H9 (cell line): ENCODE measurements around the gene ZBTB20. TPM values are rescaled to one million over a fixed set of nuclear protein-coding genes. Genes with fewer than 3 reads are reported as not detected.

Experiments used
- DNase-seq: peaks from one replicate; pipeline ENCODE4 v3.0.0-alpha.2; 2017
- H2AFZ ChIP-seq: one replicate; pipeline ENCODE4 v1.6.1; 2013; ENCODE audit warnings: mild to moderate bottlenecking, low read length, control low read depth, moderate library complexity
- H2AK5ac ChIP-seq: 2 replicates; pipeline ENCODE4 v1.6.1; 2013; ENCODE audit warnings: low read length, control low read depth, mixed read lengths; ENCODE audit not compliant: insufficient read length
- H2BK120ac ChIP-seq: one replicate; pipeline ENCODE4 v1.6.1; 2013; ENCODE audit warnings: low read depth, mild to moderate bottlenecking, low read length, control low read depth, inconsistent platforms; ENCODE audit not compliant: poor library complexity, severe bottlenecking
- H2BK12ac ChIP-seq: 2 replicates; pipeline ENCODE4 v1.6.1; 2013; ENCODE audit warnings: low read length, control low read depth, mixed read lengths, low read depth; ENCODE audit not compliant: insufficient read length
- H2BK15ac ChIP-seq: 2 replicates; pipeline ENCODE4 v1.6.1; 2013; ENCODE audit warnings: low read depth, low read length, control low read depth
- H2BK20ac ChIP-seq: one replicate; pipeline ENCODE4 v1.6.1; 2013; ENCODE audit warnings: low read depth, mild to moderate bottlenecking, low read length, control low read depth, inconsistent platforms; ENCODE audit not compliant: poor library complexity, severe bottlenecking
- H2BK5ac ChIP-seq: 2 replicates; pipeline ENCODE4 v1.6.1; 2013; ENCODE audit warnings: low read length, control low read depth, mixed read lengths; ENCODE audit not compliant: insufficient read length
- H3K14ac ChIP-seq: 2 replicates; pipeline ENCODE4 v1.6.1; 2013; ENCODE audit warnings: low read length, control low read depth; ENCODE audit not compliant: insufficient read depth
- H3K18ac ChIP-seq: 2 replicates; pipeline ENCODE4 v1.6.1; 2013; ENCODE audit warnings: low read depth, mild to moderate bottlenecking, mixed read lengths, low read length, control low read depth; ENCODE audit not compliant: insufficient read length
- H3K23ac ChIP-seq: 2 replicates; pipeline ENCODE4 v1.6.1; 2013; ENCODE audit warnings: low read length, control low read depth, mixed read lengths, low read depth; ENCODE audit not compliant: insufficient read length
- H3K23me2 ChIP-seq: 2 replicates; pipeline ENCODE4 v1.6.1; 2013; ENCODE audit warnings: low read depth, mild to moderate bottlenecking, mixed read lengths, low read length, control low read depth; ENCODE audit not compliant: insufficient read length, poor library complexity, severe bottlenecking
- H3K27ac ChIP-seq: 2 replicates; pipeline ENCODE4 v1.5.1; 2013; ENCODE audit warnings: low read length, control low read depth, mixed read lengths, low read depth; ENCODE audit not compliant: insufficient read length
- H3K27me3 ChIP-seq: 2 replicates; pipeline ENCODE4 v1.6.1; 2013; ENCODE audit warnings: low read length, control low read depth, inconsistent platforms; ENCODE audit not compliant: insufficient read depth
- H3K4ac ChIP-seq: 2 replicates; pipeline ENCODE4 v1.6.1; 2013; ENCODE audit warnings: low read depth, mild to moderate bottlenecking, control low read depth, inconsistent platforms, low read length, moderate library complexity
- H3K4me1 ChIP-seq: 2 replicates; pipeline ENCODE4 v1.6.1; 2013; ENCODE audit warnings: low read length, control low read depth, inconsistent platforms; ENCODE audit not compliant: insufficient read depth
- H3K4me2 ChIP-seq: 2 replicates; pipeline ENCODE4 v1.6.1; 2013; ENCODE audit warnings: low read length, control low read depth, mixed read lengths; ENCODE audit not compliant: insufficient read length, insufficient read depth
- H3K56ac ChIP-seq: 2 replicates; pipeline ENCODE4 v1.6.1; 2013; ENCODE audit warnings: low read depth, mild to moderate bottlenecking, mixed read lengths, low read length, control low read depth; ENCODE audit not compliant: insufficient read length
- H3K79me1 ChIP-seq: 2 replicates; pipeline ENCODE4 v1.6.1; 2013; ENCODE audit warnings: low read depth, mild to moderate bottlenecking, moderate library complexity, low read length, control low read depth, inconsistent platforms; ENCODE audit not compliant: insufficient read depth, poor library complexity, severe bottlenecking
- H3K79me2 ChIP-seq: 2 replicates; pipeline ENCODE4 v1.6.1; 2013; ENCODE audit warnings: low read length, control low read depth, inconsistent platforms; ENCODE audit not compliant: insufficient read depth
- H3K9ac ChIP-seq: 2 replicates; pipeline ENCODE4 v1.6.1; 2013; ENCODE audit warnings: low read length, control low read depth, mixed read lengths; ENCODE audit not compliant: insufficient read length; ENCODE audit errors: extremely low read depth
- H3K9me3 ChIP-seq: one replicate; pipeline ENCODE4 v1.6.1; 2013; ENCODE audit warnings: low read depth, low read length, inconsistent platforms; ENCODE audit not compliant: control insufficient read depth
- H3T11ph ChIP-seq: one replicate; pipeline ENCODE4 v1.6.1; 2013; ENCODE audit warnings: mild to moderate bottlenecking, low read length, control low read depth, inconsistent platforms
- H4K20me1 ChIP-seq: one replicate; pipeline ENCODE4 v1.6.1; 2013; ENCODE audit not compliant: control insufficient read depth, insufficient read length, insufficient read depth
- H4K5ac ChIP-seq: 2 replicates; pipeline ENCODE4 v1.6.1; 2013; ENCODE audit warnings: low read depth, mild to moderate bottlenecking, mixed read lengths, low read length, control low read depth; ENCODE audit not compliant: insufficient read length
- H4K8ac ChIP-seq: replicated peaks from 2 replicates; pipeline ENCODE4 v1.6.1; 2013; ENCODE audit warnings: low read length, control low read depth, mixed read lengths, low read depth; ENCODE audit not compliant: insufficient read length
- H4K91ac ChIP-seq: 2 replicates; pipeline ENCODE4 v1.6.1; 2013; ENCODE audit warnings: low read depth, mild to moderate bottlenecking, moderate library complexity, mixed read lengths, low read length, control low read depth; ENCODE audit not compliant: insufficient read length
- H3K27ac Mint-ChIP-seq, 3 experiments: 2 replicates in 2 of 3; 3 replicates in 1 of 3; pipeline ENCODE4 v1.8.0; 2020 to 2021; ENCODE audit warnings: mixed read lengths in 3 of 3, mild to moderate bottlenecking in 1 of 3, moderate library complexity in 1 of 3
- H3K27me3 Mint-ChIP-seq: 2 replicates; pipeline ENCODE4 v1.8.0; 2021; ENCODE audit warnings: low read depth, mild to moderate bottlenecking, moderate library complexity, mixed read lengths
- H3K36me3 Mint-ChIP-seq, 3 experiments: 2 replicates in 2 of 3; 3 replicates in 1 of 3; pipeline ENCODE4 v1.8.0; 2020 to 2021; ENCODE audit warnings: low read depth in 3 of 3, mixed read lengths in 3 of 3; ENCODE audit not compliant: insufficient read depth in 1 of 3
- H3K4me1 Mint-ChIP-seq, 2 experiments: 2 replicates each; pipeline ENCODE4 v1.8.0; 2020; ENCODE audit warnings: mixed read lengths in 2 of 2
- H3K4me3 Mint-ChIP-seq, 2 experiments: 2 replicates in 1 of 2; 3 replicates in 1 of 2; pipeline ENCODE4 v1.8.0; 2020 to 2021; ENCODE audit warnings: mild to moderate bottlenecking in 2 of 2, mixed read lengths in 2 of 2, moderate library complexity in 1 of 2
- H3K9me3 Mint-ChIP-seq, 2 experiments: 2 replicates in 1 of 2; 3 replicates in 1 of 2; pipeline ENCODE4 v1.8.0; 2020; ENCODE audit warnings: mild to moderate bottlenecking in 2 of 2, mixed read lengths in 2 of 2, moderate library complexity in 1 of 2
- CTCF ChIP-seq: fragments of 200-600 bp; sonication (generic); conservative IDR thresholded peaks from 3 replicates; pipeline ENCODE4 v1.8.0; 2021; ENCODE audit warnings: antibody characterized with exemption, mild to moderate bottlenecking
- WGBS: extraction: QIAGEN DNeasy Blood & Tissue Kit; methylation state at CpG from one replicate; pipeline ENCODE4 v1.1.7; 2013; ENCODE audit warnings: missing lambda C conversion rate, low lambda C conversion rate, mixed read lengths; ENCODE audit not compliant: insufficient read length; ENCODE audit errors: extremely low coverage; 5-methylcytosine and 5-hydroxymethylcytosine counted together
- total RNA-seq: library from RNA; stranded (reverse); gene quantifications from 2 replicates; pipeline ENCODE4 v1.2.1, GENCODE V29; 2021

Gene ZBTB20
- total RNA-seq, 1 experiment from 2014 or later: 0.70 TPM

- no peak overlapping the region for H3K9ac ChIP-seq
- H3K27ac Mint-ChIP-seq: no peak overlapping the region
Observed at GRCh38 chr3:114447545-114447944, 699.5 kb downstream of the ZBTB20 start.

More at GRCh38 chr3:114447545-114447944, 699.5 kb downstream of the ZBTB20 start:
- Histone ChIP-seq H2BK20ac (no peak overlapping the region), H3K4ac (no peak overlapping the region), H3K79me2 (no peaks in the 10 kb centered on the region), H3K23me2 (no peaks in the 10 kb centered on the region), H4K5ac (no peak overlapping the region), H3K27ac (no peak overlapping the region), H3K4me1 (no peaks in the 10 kb centered on the region), H3K79me1 (no peaks in the 10 kb centered on the region), H3K56ac (no peak overlapping the region), H2BK5ac (no peak overlapping the region), H3K18ac (no peak overlapping the region), H3K9me3 (no peaks in the 10 kb centered on the region), H2AFZ (no peak overlapping the region), H3K27me3 (no peaks in the 10 kb centered on the region), H3K4me2 (no peak overlapping the region), H2AK5ac (no peak overlapping the region), H2BK120ac (no peak overlapping the region), H2BK15ac (no peak overlapping the region), H4K8ac (no peak overlapping the region), H4K91ac (no peak overlapping the region), H3T11ph (no peak overlapping the region), H3K23ac (no peak overlapping the region), H4K20me1 (no peaks in the 10 kb centered on the region), H3K14ac (no peak overlapping the region), H2BK12ac (no peak overlapping the region)
- no CpG with 5 or more reads among the region's 3 CpGs for WGBS
- Mint-ChIP-seq H3K4me3 (no peak overlapping the region), H3K36me3 (no peaks in the 10 kb centered on the region), H3K27me3 (no peaks in the 10 kb centered on the region), H3K4me1 (peaks cover 14 to 21% of the 10 kb centered on the region in 2 experiments), H3K9me3 (no peaks in the 10 kb centered on the region)
- no peak for TF ChIP-seq CTCF
- no peak for DNase-seq
